ENCODE results near the gene NGDN. TPM values are rescaled to one million over a fixed set of nuclear protein-coding genes. Genes with fewer than 3 reads are reported as not detected.
A peak's percentile ranks its signal among the peaks of the same experiment; 100 is the strongest.

NGDN gene
- total RNA-seq, 1 donor from 2014 or later: 43.4 TPM

- H3K4me3 ChIP-seq (ENCODE audit: low read depth, low read length): peak overlapping the region; percentile 95
- H3K27me3 ChIP-seq (ENCODE audit: control insufficient read depth, insufficient read depth, low read length): no peaks in the 10 kb centered on the region
- no peaks in the 10 kb centered on the region for H3K36me3 ChIP-seq (ENCODE audit: control insufficient read depth, insufficient read depth, low read length)
- TF ChIP-seq CTCF (IDR thresholded peaks at IDR 0.05; ENCODE audit: insufficient read depth, low read length, poor library complexity, severe bottlenecking): no peak
- no peak for DNase-seq (ENCODE audit: low read depth)
These were observed 452 bp downstream of the NGDN start for GRCh38 chr14:23469906-23470403.

GRCh38 chr14:23470947-23471346 is 1.4 kb downstream of the NGDN start:
- no peak for TF ChIP-seq CTCF (IDR thresholded peaks at IDR 0.05; ENCODE audit: insufficient read depth, low read length, poor library complexity, severe bottlenecking)
- H3K36me3 ChIP-seq (ENCODE audit: control insufficient read depth, insufficient read depth, low read length): peaks cover 1% of the 10 kb centered on the region
- no peak for DNase-seq (ENCODE audit: low read depth)
- no peak overlapping the region for H3K4me3 ChIP-seq (ENCODE audit: low read depth, low read length)
- no peaks in the 10 kb centered on the region for H3K27me3 ChIP-seq (ENCODE audit: control insufficient read depth, insufficient read depth, low read length)

- peak; percentile 57 for TF ChIP-seq CTCF (IDR thresholded peaks at IDR 0.05; ENCODE audit: insufficient read depth, low read length, poor library complexity, severe bottlenecking)
These were observed 8.7 kb downstream of the NGDN start for GRCh38 chr14:23478109-23478759.

GRCh38 chr14:23481362-23481970 is 12.0 kb downstream of the NGDN start:
- no peak for TF ChIP-seq CTCF (IDR thresholded peaks at IDR 0.05; ENCODE audit: insufficient read depth, low read length, poor library complexity, severe bottlenecking)
- H3K27me3 ChIP-seq (ENCODE audit: control insufficient read depth, insufficient read depth, low read length): no peaks in the 10 kb centered on the region

More at GRCh38 chr14:23478109-23478759, 8.7 kb downstream of the NGDN start:
- peaks cover 1% of the 10 kb centered on the region for H3K36me3 ChIP-seq (ENCODE audit: control insufficient read depth, insufficient read depth, low read length)
- DNase-seq (ENCODE audit: low read depth): peak; percentile 23
- H3K4me3 ChIP-seq (ENCODE audit: low read depth, low read length): no peak overlapping the region
- H3K27me3 ChIP-seq (ENCODE audit: control insufficient read depth, insufficient read depth, low read length): no peaks in the 10 kb centered on the region

GRCh38 chr14:23481979-23482822 is 12.7 kb downstream of the NGDN start:
- Histone ChIP-seq H3K27me3 (ENCODE audit: control insufficient read depth, insufficient read depth, low read length) (no peaks in the 10 kb centered on the region), H3K36me3 (ENCODE audit: control insufficient read depth, insufficient read depth, low read length) (peaks cover 1% of the 10 kb centered on the region), H3K4me3 (ENCODE audit: low read depth, low read length) (no peak overlapping the region)
- TF ChIP-seq CTCF (IDR thresholded peaks at IDR 0.05; ENCODE audit: insufficient read depth, low read length, poor library complexity, severe bottlenecking): no peak
- DNase-seq (ENCODE audit: low read depth): no peak

More at GRCh38 chr14:23481362-23481970, 12.0 kb downstream of the NGDN start:
- no peak overlapping the region for H3K4me3 ChIP-seq (ENCODE audit: low read depth, low read length)
- no peak for DNase-seq (ENCODE audit: low read depth)
- H3K36me3 ChIP-seq (ENCODE audit: control insufficient read depth, insufficient read depth, low read length): peaks cover 1% of the 10 kb centered on the region

All from kidney epithelial cell (primary cell).